DMS114 treated with DMSO at 0.1 percent for 48 hours (cell line): ENCODE measurements around the gene PCDHB1.
"Not testable (repeated sequence)": the region's sequence is repeated elsewhere in the genome, so short reads cannot be mapped to it uniquely, and the experiment has no call there.

Experiments
- DNase-seq: peaks from one replicate; lab custom pipeline; 2025; ENCODE audit not compliant: unreplicated experiment; lab: John Stamatoyannopoulos, UW

PCDHB1 gene

DNA sequence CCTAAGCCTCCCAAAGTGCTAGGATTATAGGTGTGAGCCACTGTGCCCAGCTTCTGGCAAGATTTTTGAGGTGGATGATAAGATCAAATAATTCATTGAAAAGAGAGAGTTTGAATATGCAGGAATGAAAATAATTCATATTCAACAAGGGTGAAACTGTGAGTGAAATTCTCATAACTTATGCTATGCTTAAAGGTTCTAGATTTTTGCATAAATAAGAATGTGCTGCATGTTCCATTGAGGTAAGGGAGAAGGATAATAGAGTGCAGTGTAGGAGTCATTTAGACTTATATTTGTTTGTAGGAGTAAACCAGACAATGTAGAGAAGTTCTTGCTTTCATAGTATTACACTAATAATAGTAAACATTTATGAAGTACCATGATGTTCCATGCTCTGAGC is 31.1 kb downstream of the PCDHB1 start:
- no peak for DNase-seq

DNA sequence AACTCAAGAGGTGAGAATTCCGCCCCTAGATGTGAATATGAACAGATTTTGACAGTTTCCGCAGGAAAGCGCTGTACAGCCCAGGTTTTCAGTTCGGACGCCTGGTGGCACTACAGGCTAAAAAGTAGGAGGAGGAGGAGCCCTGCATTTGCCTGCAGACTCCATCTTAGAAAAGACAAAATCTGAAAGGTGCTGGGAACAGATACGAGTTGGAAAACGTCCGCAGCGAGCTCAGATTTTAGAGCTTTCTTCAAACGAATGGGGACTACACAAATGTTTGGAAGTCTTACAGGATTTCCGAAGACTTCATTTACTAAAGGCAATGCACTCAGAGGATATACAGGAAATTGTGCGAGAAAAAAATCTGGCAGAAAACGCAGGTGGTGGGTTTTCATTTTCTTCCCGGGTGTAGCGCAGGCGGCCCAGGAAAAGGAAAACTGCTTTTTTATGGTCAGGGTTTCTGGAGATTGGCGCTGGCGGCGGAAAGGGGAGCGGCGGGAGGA is 33.4 kb downstream of the PCDHB1 start:
- DNase-seq: peak; percentile 92

DNA sequence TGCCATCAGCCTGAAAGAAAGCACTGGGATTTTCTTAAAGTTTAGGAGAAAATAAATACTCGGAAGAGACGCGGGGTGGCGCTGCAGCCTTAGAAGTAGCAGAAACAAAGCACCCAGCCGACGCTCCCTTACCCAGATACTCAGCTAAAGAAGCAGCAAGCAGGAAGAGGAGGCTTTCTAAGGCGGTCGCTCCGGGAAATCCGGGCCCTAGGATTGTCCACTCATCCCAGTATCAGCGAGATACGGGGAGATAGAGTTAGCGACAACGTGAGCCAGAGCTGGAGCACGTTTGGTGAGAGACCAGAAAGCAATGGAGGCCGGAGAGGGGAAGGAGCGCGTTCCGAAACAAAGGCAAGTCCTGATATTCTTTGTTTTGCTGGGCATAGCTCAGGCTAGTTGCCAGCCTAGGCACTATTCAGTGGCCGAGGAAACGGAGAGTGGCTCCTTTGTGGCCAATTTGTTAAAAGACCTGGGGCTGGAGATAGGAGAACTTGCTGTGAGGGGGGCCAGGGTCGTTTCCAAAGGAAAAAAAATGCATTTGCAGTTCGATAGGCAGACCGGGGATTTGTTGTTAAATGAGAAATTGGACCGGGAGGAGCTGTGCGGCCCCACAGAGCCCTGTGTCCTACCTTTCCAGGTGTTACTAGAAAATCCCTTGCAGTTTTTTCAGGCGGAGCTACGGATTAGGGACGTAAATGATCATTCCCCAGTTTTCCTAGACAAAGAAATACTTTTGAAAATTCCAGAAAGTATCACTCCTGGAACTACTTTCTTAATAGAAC is 43.5 kb downstream of the PCDHB1 start, which contains the start of gene PCDHB2:
Gene PCDHB2 (plus strand): TSS at position 135 of the 782 bp plus-strand sequence. CDS start 176 bp downstream, at position 311.
- peak; percentile 81 for DNase-seq

DNA sequence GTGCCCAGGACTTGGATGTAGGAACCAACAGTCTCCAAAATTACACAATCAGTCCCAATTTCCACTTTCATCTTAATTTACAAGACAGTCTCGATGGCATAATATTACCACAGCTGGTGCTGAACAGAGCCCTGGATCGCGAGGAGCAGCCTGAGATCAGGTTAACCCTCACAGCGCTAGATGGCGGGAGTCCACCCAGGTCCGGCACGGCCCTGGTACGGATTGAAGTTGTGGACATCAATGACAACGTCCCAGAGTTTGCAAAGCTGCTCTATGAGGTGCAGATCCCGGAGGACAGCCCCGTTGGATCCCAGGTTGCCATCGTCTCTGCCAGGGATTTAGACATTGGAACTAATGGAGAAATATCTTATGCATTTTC is 44.1 kb downstream of the PCDHB1 start:
- DNase-seq: no peak

DNA sequence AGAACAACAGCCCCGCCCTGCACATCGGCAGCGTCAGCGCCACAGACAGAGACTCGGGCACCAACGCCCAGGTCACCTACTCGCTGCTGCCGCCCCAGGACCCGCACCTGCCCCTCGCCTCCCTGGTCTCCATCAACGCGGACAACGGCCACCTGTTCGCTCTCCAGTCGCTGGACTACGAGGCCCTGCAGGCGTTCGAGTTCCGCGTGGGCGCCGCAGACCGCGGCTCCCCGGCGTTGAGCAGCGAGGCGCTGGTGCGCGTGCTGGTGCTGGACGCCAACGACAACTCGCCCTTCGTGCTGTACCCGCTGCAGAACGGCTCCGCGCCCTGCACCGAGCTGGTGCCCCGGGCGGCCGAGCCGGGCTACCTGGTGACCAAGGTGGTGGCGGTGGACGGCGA is 45.0 kb downstream of the PCDHB1 start:
- not testable (repeated sequence) for DNase-seq

DNA sequence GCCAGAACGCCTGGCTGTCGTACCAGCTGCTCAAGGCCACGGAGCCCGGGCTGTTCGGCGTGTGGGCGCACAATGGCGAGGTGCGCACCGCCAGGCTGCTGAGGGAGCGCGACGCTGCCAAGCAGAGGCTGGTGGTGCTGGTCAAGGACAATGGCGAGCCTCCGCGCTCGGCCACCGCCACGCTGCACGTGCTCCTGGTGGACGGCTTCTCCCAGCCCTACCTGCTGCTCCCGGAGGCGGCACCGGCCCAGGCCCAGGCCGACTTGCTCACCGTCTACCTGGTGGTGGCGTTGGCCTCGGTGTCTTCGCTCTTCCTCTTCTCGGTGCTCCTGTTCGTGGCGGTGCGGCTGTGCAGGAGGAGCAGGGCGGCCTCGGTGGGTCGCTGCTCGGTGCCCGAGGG is 45.4 kb downstream of the PCDHB1 start:
- DNase-seq: not testable (repeated sequence)

DNA sequence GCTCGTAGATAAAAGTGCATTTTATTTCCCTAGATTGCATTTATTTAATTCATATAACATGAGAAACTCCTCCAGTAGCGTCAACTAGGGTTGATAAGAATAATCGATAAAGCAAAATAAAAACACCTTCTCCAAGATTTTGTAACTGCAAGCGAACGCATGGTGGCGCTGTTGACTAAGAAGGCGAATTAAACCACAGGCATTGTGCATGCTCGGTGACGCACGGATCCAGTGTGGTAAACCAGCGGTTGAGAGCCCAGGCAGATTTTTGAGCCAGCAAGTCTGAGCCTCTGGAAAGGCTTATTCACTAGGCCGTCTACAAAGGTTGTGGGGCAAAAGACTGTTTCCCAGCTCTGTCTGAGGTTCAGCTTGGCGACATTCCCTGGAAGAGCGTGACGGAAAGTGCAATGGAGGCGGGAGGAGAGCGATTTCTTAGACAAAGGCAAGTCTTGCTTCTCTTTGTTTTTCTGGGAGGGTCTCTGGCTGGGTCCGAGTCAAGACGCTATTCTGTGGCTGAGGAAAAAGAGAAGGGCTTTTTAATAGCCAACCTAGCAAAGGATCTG is 49.1 kb downstream of the PCDHB1 start, which contains the start of gene PCDHB3:
Gene PCDHB3 (plus strand): TSS at position 231 of the 563 bp plus-strand sequence. CDS start 177 bp downstream, at position 408.
- no peak for DNase-seq

DNA sequence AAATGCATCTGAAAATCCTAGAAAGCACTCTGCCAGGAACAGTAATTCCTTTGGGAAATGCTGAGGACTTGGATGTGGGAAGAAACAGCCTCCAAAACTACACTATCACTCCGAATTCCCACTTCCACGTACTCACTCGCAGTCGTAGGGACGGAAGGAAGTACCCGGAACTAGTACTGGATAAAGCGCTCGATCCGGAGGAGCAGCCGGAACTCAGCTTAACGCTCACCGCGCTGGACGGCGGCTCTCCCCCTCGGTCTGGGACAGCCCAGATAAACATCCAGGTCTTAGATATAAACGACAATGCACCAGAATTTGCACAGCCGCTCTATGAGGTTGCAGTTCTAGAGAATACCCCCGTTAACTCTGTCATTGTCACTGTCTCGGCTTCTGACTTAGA is 49.9 kb downstream of the PCDHB1 start:
- no peak for DNase-seq

DNA sequence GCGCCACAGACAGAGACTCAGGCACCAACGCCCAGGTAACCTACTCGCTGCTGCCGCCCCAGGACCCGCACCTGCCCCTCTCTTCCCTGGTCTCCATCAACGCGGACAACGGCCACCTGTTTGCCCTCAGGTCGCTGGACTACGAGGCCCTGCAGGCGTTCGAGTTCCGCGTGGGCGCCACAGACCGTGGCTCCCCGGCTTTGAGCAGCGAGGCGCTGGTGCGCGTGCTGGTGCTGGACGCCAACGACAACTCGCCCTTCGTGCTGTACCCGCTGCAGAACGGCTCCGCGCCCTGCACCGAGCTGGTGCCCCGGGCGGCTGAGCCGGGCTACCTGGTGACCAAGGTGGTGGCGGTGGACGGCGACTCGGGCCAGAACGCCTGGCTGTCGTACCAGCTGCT is 50.9 kb downstream of the PCDHB1 start:
- not testable (repeated sequence) for DNase-seq

DNA sequence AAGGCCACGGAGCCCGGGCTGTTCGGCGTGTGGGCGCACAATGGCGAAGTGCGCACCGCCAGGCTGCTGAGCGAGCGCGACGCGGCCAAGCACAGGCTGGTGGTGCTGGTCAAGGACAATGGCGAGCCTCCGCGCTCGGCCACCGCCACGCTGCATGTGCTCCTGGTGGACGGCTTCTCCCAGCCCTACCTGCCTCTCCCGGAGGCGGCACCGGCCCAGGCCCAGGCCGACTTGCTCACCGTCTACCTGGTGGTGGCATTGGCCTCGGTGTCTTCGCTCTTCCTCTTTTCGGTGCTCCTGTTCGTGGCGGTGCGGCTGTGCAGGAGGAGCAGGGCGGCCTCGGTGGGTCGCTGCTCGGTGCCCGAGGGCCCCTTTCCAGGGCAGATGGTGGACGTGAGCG is 51.3 kb downstream of the PCDHB1 start:
- not testable (repeated sequence) for DNase-seq

DNA sequence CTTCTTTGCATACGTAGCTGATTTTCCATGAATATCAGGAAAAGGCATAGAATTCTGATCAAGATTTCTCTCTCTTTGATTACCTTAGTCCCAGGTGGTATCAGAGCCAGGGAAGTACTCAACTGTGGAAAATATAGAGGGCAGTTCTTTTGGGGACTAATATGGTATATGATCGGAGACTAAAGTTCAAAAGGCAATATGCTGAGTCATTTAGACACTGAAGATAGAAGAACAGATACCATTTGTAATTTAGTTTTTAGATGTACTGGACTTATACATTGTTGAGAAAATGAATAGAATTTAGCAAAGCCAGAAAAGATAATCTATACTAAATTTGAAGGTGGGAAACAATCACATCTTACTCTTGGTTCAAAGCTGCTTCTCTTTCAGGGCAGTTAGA is 54.2 kb downstream of the PCDHB1 start:
- no peak for DNase-seq
